Hepatic stellate cell (primary cell): Measurements from ENCODE around the gene PCGF5.
"Not testable (repeated sequence)": the region's sequence is repeated elsewhere in the genome, so short reads cannot be mapped to it uniquely, and the experiment has no call there.

ENCODE experiments used
- DNase-seq: peaks from one replicate; pipeline ENCODE4 v3.0.0; 2011; ENCODE audit warnings: low spot score

PCGF5 gene

GRCh38 chr10:91210014-91210413 is 10.4 kb upstream of the PCGF5 start:
- no peak for DNase-seq

DNA sequence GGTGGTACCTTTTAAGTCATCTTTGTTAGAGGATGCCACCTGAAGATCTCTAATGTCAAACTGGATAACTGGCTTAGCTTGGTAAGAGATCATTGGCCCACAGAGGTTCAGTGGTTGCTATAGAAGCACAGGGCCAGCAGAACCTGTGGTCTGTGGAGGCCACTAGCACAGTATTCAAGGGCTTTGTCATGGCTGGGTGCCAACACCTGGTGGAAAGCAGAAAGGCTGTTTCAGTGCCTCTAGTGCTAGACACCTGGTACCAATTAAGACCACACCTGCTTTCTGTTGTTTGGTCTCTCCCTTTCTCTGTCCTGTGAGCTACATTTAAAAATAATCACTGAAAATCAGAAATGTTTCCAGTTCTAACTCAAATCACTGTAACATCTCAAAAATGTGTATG is 10.0 kb upstream of the PCGF5 start:
- DNase-seq, result no peak

DNA sequence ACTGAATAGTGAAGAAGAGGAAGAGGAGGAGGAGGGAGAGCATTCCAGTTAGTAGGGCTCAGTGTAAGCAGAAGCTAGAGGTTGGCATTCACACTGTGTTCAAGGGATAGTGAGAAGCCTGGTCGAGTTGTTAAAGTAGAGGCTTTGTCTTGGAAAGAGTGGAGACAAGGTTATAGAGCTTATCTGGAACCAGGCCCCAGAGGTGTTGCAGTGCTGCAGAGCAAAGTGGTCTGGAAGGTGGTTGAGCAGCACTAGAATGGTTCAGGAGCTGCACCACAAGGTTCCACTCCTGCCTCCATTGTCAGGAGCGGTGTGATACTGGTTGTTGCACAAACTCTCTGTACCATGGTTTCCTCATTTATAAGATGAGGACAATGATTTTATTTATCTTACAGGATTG is 8.8 kb upstream of the PCGF5 start:
- DNase-seq, result no peak

GRCh38 chr10:91214911-91215310 is 5.6 kb upstream of the PCGF5 start:
- DNase-seq, result no peak

DNA sequence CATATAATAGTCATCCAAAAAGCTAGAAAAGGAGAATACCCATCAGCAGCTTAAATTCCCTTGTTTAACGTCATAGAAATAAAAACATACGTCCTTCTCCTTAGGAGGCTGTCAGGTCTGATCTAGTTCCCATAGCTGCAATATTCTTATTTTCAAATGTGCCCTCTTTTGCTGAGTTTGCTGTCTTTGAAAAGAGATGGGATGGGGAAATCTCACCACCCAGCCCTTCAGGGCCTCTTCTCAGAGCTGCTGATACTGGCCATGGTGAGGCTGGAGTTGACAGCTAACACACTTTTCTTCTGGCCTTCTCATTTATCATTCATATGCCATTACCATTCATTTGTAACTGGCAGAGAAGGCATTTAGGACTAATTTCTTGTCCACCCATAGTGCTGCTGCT is 5.1 kb upstream of the PCGF5 start:
- no peak for DNase-seq

GRCh38 chr10:91219371-91220193 is 881 bp upstream of the PCGF5 start:
- no peak for DNase-seq

- DNase-seq, result peak; percentile 19
These were observed 652 bp downstream of the PCGF5 start for GRCh38 chr10:91220954-91221675.

- DNase-seq, result no peak
These were observed 5.6 kb downstream of the PCGF5 start for GRCh38 chr10:91226093-91226492.

- no peak for DNase-seq
These were observed 7.1 kb downstream of the PCGF5 start for GRCh38 chr10:91227576-91227975.

DNA sequence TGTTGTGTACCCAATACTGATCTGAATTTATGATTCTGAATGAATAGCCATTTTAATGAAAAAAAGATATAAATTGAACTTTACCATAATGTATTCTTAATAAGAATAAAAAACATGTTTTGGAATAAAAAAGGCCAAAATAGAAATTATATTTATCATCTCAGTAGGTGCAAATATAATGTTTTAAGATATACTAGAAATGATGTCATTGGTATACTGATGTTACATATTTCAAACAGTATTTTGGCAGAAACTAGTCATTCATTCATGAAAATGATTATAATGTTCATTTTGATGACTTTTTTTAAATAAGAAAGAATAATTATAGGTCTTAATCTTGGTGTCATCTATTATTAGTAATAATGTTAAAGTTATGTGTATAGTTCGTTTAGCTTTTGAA is 9.2 kb downstream of the PCGF5 start:
- DNase-seq, result no peak

DNA sequence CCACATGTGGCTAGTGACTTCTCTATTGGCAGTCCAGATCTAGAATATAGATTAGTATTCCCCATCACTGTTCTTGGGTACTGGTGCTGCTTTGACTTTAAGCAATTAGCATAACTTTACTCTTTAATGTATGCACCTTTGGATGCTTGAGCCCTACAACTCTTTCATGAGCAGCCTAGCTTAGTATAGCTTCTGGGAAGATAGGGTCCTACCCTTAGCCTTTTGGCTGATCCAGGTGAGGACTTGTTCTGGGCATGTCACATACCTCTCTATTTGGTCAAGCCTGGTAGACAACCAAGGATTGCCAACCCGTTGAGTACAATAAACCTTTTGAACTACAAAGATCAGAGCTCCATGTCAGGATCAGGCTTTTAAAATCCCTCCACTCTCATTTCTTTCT is 17.7 kb downstream of the PCGF5 start:
- no peak for DNase-seq

DNA sequence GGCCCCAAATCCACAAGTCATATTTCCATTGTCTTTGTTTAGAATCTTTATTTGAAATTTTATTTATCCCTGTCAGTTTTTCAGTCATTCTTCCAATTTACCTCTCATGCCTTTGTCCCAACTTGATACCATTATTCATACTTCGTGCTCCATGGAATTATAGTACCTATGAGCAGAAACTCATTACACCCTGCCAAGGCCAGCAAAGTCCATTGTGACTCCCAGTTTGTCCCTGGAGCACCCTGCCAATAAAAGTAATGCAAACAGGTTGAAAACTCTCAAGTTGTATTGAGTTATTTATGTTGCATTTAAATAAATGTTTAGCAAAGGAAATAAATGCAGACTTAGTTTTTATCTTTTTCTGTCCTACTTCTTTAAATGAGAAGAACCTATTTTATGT is 19.3 kb downstream of the PCGF5 start:
- DNase-seq, result no peak

GRCh38 chr10:91242940-91243339 is 22.5 kb downstream of the PCGF5 start:
- no peak for DNase-seq

DNA sequence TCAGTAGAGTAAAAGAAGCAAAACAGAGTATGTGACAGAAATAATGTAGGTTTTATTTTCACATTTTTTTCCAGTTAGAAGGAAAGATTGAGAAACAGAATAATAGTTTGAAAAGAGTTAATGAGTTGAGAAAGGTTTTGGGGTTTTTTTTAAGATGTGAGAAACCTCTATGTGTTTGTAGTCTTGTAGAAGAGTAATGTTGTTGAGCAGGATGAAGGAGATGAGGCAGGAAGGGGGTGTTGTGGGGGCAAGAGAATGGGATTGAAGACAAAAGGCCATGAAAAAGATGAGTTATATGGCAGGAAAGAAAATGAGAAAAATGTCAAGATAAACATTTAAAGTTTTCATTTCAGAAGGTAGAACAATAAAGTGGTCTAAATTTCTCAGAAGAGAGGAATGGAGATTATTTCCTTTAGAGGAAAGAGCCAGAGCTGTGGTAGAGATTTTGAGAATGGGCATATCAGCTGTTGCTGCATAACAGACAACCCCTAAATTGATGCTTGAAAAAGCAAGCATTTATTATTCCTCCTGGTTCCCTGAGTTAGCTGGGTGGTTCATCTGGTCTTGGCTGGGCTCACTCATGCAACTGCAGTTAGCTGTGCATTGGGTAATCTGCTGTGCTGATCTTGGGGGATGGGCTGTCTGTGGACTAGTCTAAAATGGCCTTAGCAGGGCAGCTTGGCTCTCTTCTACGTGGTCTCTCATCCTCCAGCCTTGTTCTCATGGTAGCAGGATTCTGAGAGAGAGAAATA is 27.1 kb downstream of the PCGF5 start:
- DNase-seq, result peak; percentile 2

- no peak for DNase-seq
These were observed 29.2 kb downstream of the PCGF5 start for GRCh38 chr10:91249700-91250099.

GRCh38 chr10:91250341-91250740 is 29.9 kb downstream of the PCGF5 start:
- DNase-seq, result no peak

- peak; percentile 4 for DNase-seq
These were observed 31.1 kb downstream of the PCGF5 start for GRCh38 chr10:91251430-91252056.

- DNase-seq, result no peak
These were observed 32.8 kb downstream of the PCGF5 start for GRCh38 chr10:91253300-91253699.

- no peak for DNase-seq
These were observed 36.8 kb downstream of the PCGF5 start for GRCh38 chr10:91257310-91257709.

DNA sequence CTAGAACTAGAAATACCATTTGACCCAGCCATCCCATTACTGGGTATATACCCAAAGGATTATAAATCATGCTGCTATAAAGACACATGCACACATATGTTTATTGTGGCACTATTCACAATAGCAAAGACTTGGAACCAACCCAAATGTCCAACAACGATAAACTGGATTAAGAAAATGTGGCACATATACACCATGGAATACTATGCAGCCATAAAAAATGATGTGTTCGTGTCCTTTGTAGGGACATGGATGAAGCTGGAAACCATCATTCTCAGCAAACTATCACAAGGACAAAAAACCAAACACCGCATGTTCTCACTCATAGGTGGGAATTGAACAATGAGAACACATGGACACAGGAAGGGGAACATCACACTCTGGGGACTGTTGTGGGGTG is 40.0 kb downstream of the PCGF5 start:
- DNase-seq, result not testable (repeated sequence)

GRCh38 chr10:91271886-91272285 is 51.4 kb downstream of the PCGF5 start:
- DNase-seq, result no peak

- no peak for DNase-seq
These were observed 64.1 kb downstream of the PCGF5 start for GRCh38 chr10:91284486-91285090.
